ENCODE results near the gene BRD7.

Gene BRD7

DNA sequence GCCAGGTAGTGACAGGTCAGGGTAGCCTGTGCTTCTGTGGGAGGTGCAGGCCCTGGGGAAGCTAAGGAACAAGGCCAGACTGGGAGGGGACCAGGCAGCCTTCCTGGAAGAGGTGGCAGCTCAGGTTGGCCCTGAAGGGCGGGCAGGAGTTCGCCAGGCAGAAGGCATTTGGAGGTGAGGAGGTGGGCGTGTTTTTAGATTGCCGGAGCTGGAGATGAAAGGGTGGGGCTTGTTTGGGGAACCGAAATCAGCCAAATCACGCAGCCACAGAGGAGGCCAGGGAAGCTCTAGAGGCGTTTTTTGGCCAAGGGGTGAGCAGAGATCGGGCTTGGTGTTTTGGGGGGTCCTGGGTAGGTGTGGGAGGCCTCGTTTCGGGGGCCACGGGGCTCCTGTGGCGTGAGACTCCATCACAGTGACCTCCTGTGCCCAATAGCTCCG lies 94.9 kb downstream of the BRD7 start:
- no peaks in the 10 kb centered on the region for H3K36me3 ChIP-seq (ENCODE audit: insufficient read depth, low read length)
- no peaks in the 10 kb centered on the region for H3K27me3 ChIP-seq (ENCODE audit: insufficient read depth, low read length)
- no peaks in the 10 kb centered on the region for H3K4me1 ChIP-seq (ENCODE audit: insufficient read depth, low read length)
- no peak overlapping the region for H3K9ac ChIP-seq (ENCODE audit: low read depth, low read length)
- no peaks in the 10 kb centered on the region for H3K9me3 ChIP-seq (ENCODE audit: insufficient read depth, low read depth, low read length)
- no peak overlapping the region for H3K27ac ChIP-seq (ENCODE audit: low read depth, low read length)
- no peak overlapping the region for H3K4me3 ChIP-seq (ENCODE audit: low read length)
- WGBS = 77% methylated on average over 13 of the region's 13 CpGs

DNA sequence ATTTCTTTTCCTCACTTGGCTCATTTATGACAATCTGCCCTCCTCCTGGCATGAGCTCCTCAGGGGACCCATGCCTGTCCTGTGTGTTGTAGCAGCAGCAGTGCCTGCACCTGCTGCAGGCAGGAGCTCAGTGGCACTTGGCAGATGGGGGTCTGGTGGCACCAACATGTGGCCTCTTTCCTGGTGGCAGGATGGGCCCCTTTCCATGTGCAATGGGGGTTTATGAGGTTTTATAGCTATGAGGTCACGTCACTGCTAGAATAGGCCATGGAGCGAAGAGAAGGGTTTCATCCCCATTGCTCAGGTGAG lies 95.5 kb downstream of the BRD7 start:
- Histone ChIP-seq H3K9me3 (ENCODE audit: insufficient read depth, low read depth, low read length) (no peaks in the 10 kb centered on the region), H3K9ac (ENCODE audit: low read depth, low read length) (no peak overlapping the region), H3K4me1 (ENCODE audit: insufficient read depth, low read length) (no peaks in the 10 kb centered on the region), H3K27ac (ENCODE audit: low read depth, low read length) (no peak overlapping the region), H3K27me3 (ENCODE audit: insufficient read depth, low read length) (no peaks in the 10 kb centered on the region), H3K36me3 (ENCODE audit: insufficient read depth, low read length) (no peaks in the 10 kb centered on the region), H3K4me3 (ENCODE audit: low read length) (no peak overlapping the region)
- 89% methylated on average over 2 of the region's 2 CpGs for WGBS

- H3K27ac ChIP-seq (ENCODE audit: low read depth, low read length) = no peak overlapping the region
- H3K27me3 ChIP-seq (ENCODE audit: insufficient read depth, low read length) = no peaks in the 10 kb centered on the region
- H3K4me3 ChIP-seq (ENCODE audit: low read length) = no peak overlapping the region
- no peaks in the 10 kb centered on the region for H3K36me3 ChIP-seq (ENCODE audit: insufficient read depth, low read length)
- 87% methylated on average over 5 of the region's 5 CpGs for WGBS
- H3K4me1 ChIP-seq (ENCODE audit: insufficient read depth, low read length) = no peaks in the 10 kb centered on the region
- H3K9me3 ChIP-seq (ENCODE audit: insufficient read depth, low read depth, low read length) = no peaks in the 10 kb centered on the region
- H3K9ac ChIP-seq (ENCODE audit: low read depth, low read length) = no peak overlapping the region
Measured at GRCh38 chr16:50272687-50273381, 96.0 kb downstream of the BRD7 start.

- H3K9ac ChIP-seq (ENCODE audit: low read depth, low read length) = no peak overlapping the region
- H3K27ac ChIP-seq (ENCODE audit: low read depth, low read length) = no peak overlapping the region
- 0 out of 2 replicates have a peak, but pooled peaks cover 4% of the 10 kb centered on the region for H3K4me1 ChIP-seq (ENCODE audit: insufficient read depth, low read length)
- no peak overlapping the region for H3K4me3 ChIP-seq (ENCODE audit: low read length)
- H3K27me3 ChIP-seq (ENCODE audit: insufficient read depth, low read length) = no peaks in the 10 kb centered on the region
- H3K36me3 ChIP-seq (ENCODE audit: insufficient read depth, low read length) = no peaks in the 10 kb centered on the region
- no peaks in the 10 kb centered on the region for H3K9me3 ChIP-seq (ENCODE audit: insufficient read depth, low read depth, low read length)
- 93% methylated on average over 7 of the region's 7 CpGs for WGBS
Measured at GRCh38 chr16:50272111-50272571, 96.6 kb downstream of the BRD7 start.

DNA sequence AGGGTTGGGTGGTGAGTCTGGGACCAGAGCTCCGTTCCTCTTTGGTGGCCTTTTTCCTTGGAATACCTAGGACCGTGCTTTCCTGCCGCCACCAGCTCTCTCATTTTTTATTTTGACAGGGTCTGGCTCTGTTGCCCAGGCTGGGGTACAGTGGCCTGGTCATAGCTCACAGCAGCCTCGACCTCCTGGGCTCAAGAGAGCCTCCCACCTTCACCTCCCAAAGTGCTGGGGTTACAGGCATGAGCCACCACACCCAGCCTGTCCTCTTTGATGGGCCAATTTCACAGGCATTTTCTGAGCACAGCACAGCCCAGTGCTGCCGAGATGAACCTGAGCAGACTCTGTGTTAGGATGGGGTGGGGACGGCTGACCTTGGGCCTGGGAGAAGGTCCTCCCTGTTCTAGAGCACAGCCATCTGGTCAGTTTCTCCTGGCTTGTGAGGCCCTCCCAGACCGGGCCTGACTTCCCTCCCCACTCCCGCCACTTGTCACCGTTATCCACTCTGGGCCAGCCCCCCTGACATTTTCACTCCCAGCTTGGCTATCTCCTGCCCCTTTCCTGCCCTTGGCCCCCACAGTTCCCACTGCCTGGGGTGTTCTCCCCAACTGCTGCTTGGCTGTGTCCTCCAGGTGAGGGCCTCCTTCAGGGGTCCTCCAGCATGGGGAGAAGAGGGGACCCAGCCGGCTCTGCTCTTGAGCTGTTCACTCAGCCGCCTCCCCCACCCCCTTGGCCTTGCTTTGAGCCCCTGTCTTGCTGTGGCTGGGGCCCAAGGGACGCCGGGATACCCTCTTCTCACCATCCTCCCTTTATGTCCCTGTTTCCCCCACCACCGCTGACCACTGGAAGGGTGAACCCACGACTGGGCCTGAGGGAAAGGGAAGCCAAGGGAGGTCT lies 97.4 kb downstream of the BRD7 start:
- Histone ChIP-seq H3K27ac (ENCODE audit: low read depth, low read length) (no peak overlapping the region), H3K9ac (ENCODE audit: low read depth, low read length) (no peak overlapping the region), H3K36me3 (ENCODE audit: insufficient read depth, low read length) (no peaks in the 10 kb centered on the region), H3K27me3 (ENCODE audit: insufficient read depth, low read length) (no peaks in the 10 kb centered on the region), H3K9me3 (ENCODE audit: insufficient read depth, low read depth, low read length) (no peaks in the 10 kb centered on the region), H3K4me3 (ENCODE audit: low read length) (no peak overlapping the region), H3K4me1 (ENCODE audit: insufficient read depth, low read length) (peaks cover 10% of the 10 kb centered on the region; the same call in 1 of the 2 replicates)
- 92% methylated on average over 15 of the region's 15 CpGs for WGBS

GRCh38 chr16:50270510-50271147 lies 98.2 kb downstream of the BRD7 start:
- Histone ChIP-seq H3K27ac (ENCODE audit: low read depth, low read length) (no peak overlapping the region), H3K4me1 (ENCODE audit: insufficient read depth, low read length) (peaks cover 15% of the 10 kb centered on the region), H3K9ac (ENCODE audit: low read depth, low read length) (no peak overlapping the region), H3K4me3 (ENCODE audit: low read length) (no peak overlapping the region), H3K27me3 (ENCODE audit: insufficient read depth, low read length) (no peaks in the 10 kb centered on the region), H3K36me3 (ENCODE audit: insufficient read depth, low read length) (no peaks in the 10 kb centered on the region), H3K9me3 (ENCODE audit: insufficient read depth, low read depth, low read length) (no peaks in the 10 kb centered on the region)
- WGBS = 94% methylated on average over 12 of the region's 13 CpGs

GRCh38 chr16:50269769-50270509 lies 98.8 kb downstream of the BRD7 start:
- Histone ChIP-seq H3K9me3 (ENCODE audit: insufficient read depth, low read depth, low read length) (no peaks in the 10 kb centered on the region), H3K9ac (ENCODE audit: low read depth, low read length) (no peak overlapping the region), H3K4me1 (ENCODE audit: insufficient read depth, low read length) (peaks cover 15% of the 10 kb centered on the region), H3K27me3 (ENCODE audit: insufficient read depth, low read length) (no peaks in the 10 kb centered on the region), H3K36me3 (ENCODE audit: insufficient read depth, low read length) (no peaks in the 10 kb centered on the region), H3K27ac (ENCODE audit: low read depth, low read length) (no peak overlapping the region), H3K4me3 (ENCODE audit: low read length) (no peak overlapping the region)
- WGBS = 90% methylated on average over 12 of the region's 12 CpGs

GRCh38 chr16:50269061-50269705 lies 99.6 kb downstream of the BRD7 start:
- WGBS = 93% methylated on average over 12 of the region's 13 CpGs
- H3K9ac ChIP-seq (ENCODE audit: low read depth, low read length) = no peak overlapping the region
- no peak overlapping the region for H3K27ac ChIP-seq (ENCODE audit: low read depth, low read length)
- H3K9me3 ChIP-seq (ENCODE audit: insufficient read depth, low read depth, low read length) = no peaks in the 10 kb centered on the region
- H3K36me3 ChIP-seq (ENCODE audit: insufficient read depth, low read length) = no peaks in the 10 kb centered on the region
- peaks cover 15% of the 10 kb centered on the region for H3K4me1 ChIP-seq (ENCODE audit: insufficient read depth, low read length)
- H3K4me3 ChIP-seq (ENCODE audit: low read length) = no peak overlapping the region
- H3K27me3 ChIP-seq (ENCODE audit: insufficient read depth, low read length) = no peaks in the 10 kb centered on the region

- Histone ChIP-seq H3K36me3 (ENCODE audit: insufficient read depth, low read length) (no peaks in the 10 kb centered on the region), H3K4me3 (ENCODE audit: low read length) (no peak overlapping the region), H3K27me3 (ENCODE audit: insufficient read depth, low read length) (no peaks in the 10 kb centered on the region), H3K9me3 (ENCODE audit: insufficient read depth, low read depth, low read length) (no peaks in the 10 kb centered on the region), H3K27ac (ENCODE audit: low read depth, low read length) (no peak overlapping the region), H3K9ac (ENCODE audit: low read depth, low read length) (no peak overlapping the region), H3K4me1 (ENCODE audit: insufficient read depth, low read length) (peaks cover 15% of the 10 kb centered on the region)
- 91% methylated on average over 5 of the region's 5 CpGs for WGBS
Measured at GRCh38 chr16:50268352-50268751, 100.4 kb downstream of the BRD7 start.

- no peaks in the 10 kb centered on the region for H3K36me3 ChIP-seq (ENCODE audit: insufficient read depth, low read length)
- H3K4me1 ChIP-seq (ENCODE audit: insufficient read depth, low read length) = peaks cover 15% of the 10 kb centered on the region
- H3K9ac ChIP-seq (ENCODE audit: low read depth, low read length) = no peak overlapping the region
- no peaks in the 10 kb centered on the region for H3K27me3 ChIP-seq (ENCODE audit: insufficient read depth, low read length)
- WGBS = 74% methylated on average over 3 of the region's 3 CpGs
- no peaks in the 10 kb centered on the region for H3K9me3 ChIP-seq (ENCODE audit: insufficient read depth, low read depth, low read length)
- H3K27ac ChIP-seq (ENCODE audit: low read depth, low read length) = no peak overlapping the region
- no peak overlapping the region for H3K4me3 ChIP-seq (ENCODE audit: low read length)
Measured at GRCh38 chr16:50267651-50268050, 101.1 kb downstream of the BRD7 start.

Data from HUES64 (cell line).